Coronary artery (tissue), 2 donors: ENCODE results near the gene RACK1.

ENCODE experiments used
- DNase-seq: peaks from one replicate; pipeline ENCODE4 v3.0.0-alpha.2; 2017; ENCODE audit warnings: low spot score
- H3K27ac ChIP-seq, 2 donors: fragments of 200-600 bp; sonication (generic); one replicate each; pipeline ENCODE4 v1.5.1; 2016 to 2019
- H3K4me3 ChIP-seq: fragments of 200-600 bp; sonication (generic); 2 replicates; pipeline ENCODE4 v1.5.1; 2016; ENCODE audit warnings: mild to moderate bottlenecking, moderate library complexity
- CTCF ChIP-seq: fragments of 200-600 bp; sonication (generic); IDR thresholded peaks from one replicate; pipeline ENCODE4 v1.5.1; 2019; ENCODE audit warnings: antibody characterized with exemption

RACK1 gene

GRCh38 chr5:181261320-181262049, 17.8 kb upstream of the RACK1 start:
- Histone ChIP-seq H3K4me3 (peak overlapping the region; percentile 88), H3K27ac (peak overlapping the region; percentile 98 to 99)
- TF ChIP-seq CTCF = no peak
- peak; percentile 85 for DNase-seq

DNA sequence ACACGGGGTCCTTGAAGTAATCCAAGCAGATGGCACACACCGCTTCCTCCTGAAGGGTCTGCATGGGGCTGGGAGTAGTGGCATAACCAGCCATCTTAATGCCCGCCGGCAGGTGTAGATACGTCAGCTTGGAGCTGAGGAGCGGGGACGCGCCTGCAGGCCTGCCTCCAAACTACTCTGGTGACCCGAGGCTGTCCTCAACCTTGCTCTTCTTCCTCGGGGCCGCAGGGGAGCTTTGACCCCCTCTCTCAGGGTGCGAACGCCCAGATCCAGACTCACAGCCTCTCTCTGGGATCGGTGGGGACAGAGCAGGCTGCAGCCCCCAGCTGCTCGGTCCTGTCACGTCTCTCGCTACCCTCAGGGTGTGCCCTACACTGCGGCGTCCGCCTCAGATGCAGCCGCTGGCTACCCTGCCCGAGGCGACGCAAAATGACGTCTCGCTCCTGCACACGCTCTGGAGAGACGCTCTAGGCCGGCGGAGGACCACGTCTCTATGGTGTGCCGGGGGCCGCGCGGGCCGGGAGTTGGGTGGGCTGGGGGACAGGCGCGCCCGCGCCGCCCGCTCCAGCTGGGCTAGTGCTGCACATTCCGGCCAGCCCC, 17.1 kb upstream of the RACK1 start, which contains the start of gene TRIM52:
Gene TRIM52, minus strand, starts transcription at position 424 of the 600 bp plus-strand sequence. Its CDS starts 330 bp downstream, at position 94.
- no peak for TF ChIP-seq CTCF
- peak within 1 kb of the TSS; percentile 98 to 99 for H3K27ac ChIP-seq
- peak within 1 kb of the TSS; percentile 88 for H3K4me3 ChIP-seq
- DNase-seq = peak; percentile 92

GRCh38 chr5:181259974-181260719, 16.4 kb upstream of the RACK1 start:
- Histone ChIP-seq H3K27ac (peak overlapping the region; percentile 98 to 99), H3K4me3 (peak overlapping the region; percentile 88)
- no peak for DNase-seq
- no peak for TF ChIP-seq CTCF

DNA sequence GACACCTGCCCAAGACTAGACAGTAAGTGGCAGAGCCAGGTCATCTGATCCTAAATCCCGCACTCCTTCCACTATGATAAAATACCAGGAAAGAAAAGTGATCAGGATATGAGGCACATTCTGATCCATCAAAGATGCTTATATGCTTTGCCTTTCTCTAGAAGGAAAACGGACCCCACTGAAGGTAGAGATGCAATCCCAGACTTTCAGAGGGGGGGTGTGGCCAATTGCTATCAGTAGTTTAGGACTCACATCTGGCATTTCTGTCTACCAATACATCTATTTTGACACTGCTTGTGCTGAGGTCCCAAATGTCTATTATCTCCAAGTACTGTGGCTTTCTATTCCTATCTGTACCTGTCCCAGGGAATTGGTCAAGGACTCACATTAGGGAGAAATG, 15.6 kb upstream of the RACK1 start:
- no peak for DNase-seq
- TF ChIP-seq CTCF = no peak
- peak overlapping the region in 1 of 2 donors; percentile 99 for H3K27ac ChIP-seq
- peak overlapping the region; percentile 88 for H3K4me3 ChIP-seq

- no peak for TF ChIP-seq CTCF
- Histone ChIP-seq H3K27ac (no peak overlapping the region), H3K4me3 (peak overlapping the region; percentile 88)
- no peak for DNase-seq
Measured at GRCh38 chr5:181258576-181258975, 14.9 kb upstream of the RACK1 start.

DNA sequence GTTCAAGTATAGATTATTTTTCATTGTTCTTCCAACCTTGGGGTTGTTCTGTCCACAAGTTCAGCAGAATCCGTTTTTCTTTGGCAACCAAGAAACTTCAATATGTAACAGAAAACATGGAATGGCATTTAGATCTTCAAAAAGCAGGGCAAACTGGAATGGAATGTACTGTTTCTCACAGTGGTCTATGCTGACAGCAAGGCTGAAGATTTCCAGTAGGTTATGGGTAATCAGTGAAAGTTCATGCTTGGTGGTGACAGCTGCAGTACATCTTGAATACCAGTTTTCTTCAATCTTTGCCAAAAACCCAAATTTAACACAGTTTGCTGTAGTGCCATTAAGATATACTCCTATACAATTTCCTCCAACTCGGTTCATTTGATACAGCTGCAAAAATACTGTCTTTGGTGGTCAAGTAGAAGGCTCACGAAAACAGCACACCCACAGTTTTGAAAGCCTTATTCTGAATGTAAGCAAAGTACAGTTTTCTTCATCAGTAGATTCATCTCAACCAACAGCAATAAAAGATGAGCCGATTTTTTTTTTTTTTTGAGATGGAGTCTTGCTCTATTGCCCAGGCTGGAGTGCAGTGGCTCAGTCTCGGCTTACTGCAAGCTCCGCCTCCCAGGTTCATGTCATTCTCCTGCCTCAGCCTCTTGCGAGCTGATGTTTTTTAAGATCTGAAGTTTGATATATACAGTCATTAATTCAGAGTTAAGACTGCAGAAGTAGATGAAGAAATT, 12.3 kb upstream of the RACK1 start:
- no peak for TF ChIP-seq CTCF
- DNase-seq = no peak
- no peak overlapping the region for H3K27ac ChIP-seq
- no peak overlapping the region for H3K4me3 ChIP-seq
